Measurements from ENCODE around the gene UROC1.

The UROC1 gene

GRCh38 chr3:126498929-126499328 is 18.6 kb downstream of the UROC1 start:
- H3K18ac ChIP-seq (ENCODE audit: low read length) = no peak overlapping the region
- H3K36me3 ChIP-seq (ENCODE audit: control insufficient read depth in 1 of 2, insufficient read depth in 2 of 2, low read length in 2 of 2) = no peaks in the 10 kb centered on the region
- no peak overlapping the region for H3K14ac ChIP-seq (ENCODE audit: low read length)
- no peaks in the 10 kb centered on the region for H3K27me3 ChIP-seq (ENCODE audit: insufficient read depth, low read length)
- no peaks in the 10 kb centered on the region for H3K4me1 ChIP-seq (ENCODE audit: control insufficient read depth in 1 of 2, insufficient read depth in 2 of 2, low read length in 2 of 2)
- H3K79me1 ChIP-seq (ENCODE audit: low read length) = no peaks in the 10 kb centered on the region
- no peak overlapping the region for H3K4me3 ChIP-seq (ENCODE audit: low read depth, low read length)
- H2AK5ac ChIP-seq (ENCODE audit: low read length) = no peak overlapping the region
- H3K4ac ChIP-seq (ENCODE audit: low read depth, low read length) = no peak overlapping the region
- no peak overlapping the region for H2BK12ac ChIP-seq (ENCODE audit: low read length)
- H3K23ac ChIP-seq (ENCODE audit: low read length) = no peak overlapping the region
- no peak overlapping the region for H4K8ac ChIP-seq (ENCODE audit: low read depth, low read length)
- no peak overlapping the region for H4K12ac ChIP-seq (ENCODE audit: low read depth, low read length)
- H3K9ac ChIP-seq (ENCODE audit: low read length) = no peak overlapping the region
- H3K9me3 ChIP-seq (ENCODE audit: insufficient read depth, low read depth, low read length) = peaks cover 9% of the 10 kb centered on the region
- no peak overlapping the region for H2AFZ ChIP-seq (ENCODE audit: insufficient read depth, low read length, poor library complexity)
- no peak overlapping the region for H2BK120ac ChIP-seq (ENCODE audit: insufficient read depth, low read length, poor library complexity)
- no peak overlapping the region for H4K91ac ChIP-seq (ENCODE audit: low read depth, low read length)
- no peaks in the 10 kb centered on the region for H3K79me2 ChIP-seq (ENCODE audit: control insufficient read depth, insufficient read depth, low read length, poor library complexity)
- H3K4me2 ChIP-seq (ENCODE audit: low read length) = no peak overlapping the region
- no peak overlapping the region for H2BK5ac ChIP-seq (ENCODE audit: low read depth, low read length, poor library complexity)
- no peak for DNase-seq
- WGBS (ENCODE audit: extremely low coverage, insufficient coverage, insufficient read length) = no CpG with 5 or more reads among the region's 10 CpGs
- no peak overlapping the region for H3K27ac ChIP-seq (ENCODE audit: low read depth, low read length)

DNA sequence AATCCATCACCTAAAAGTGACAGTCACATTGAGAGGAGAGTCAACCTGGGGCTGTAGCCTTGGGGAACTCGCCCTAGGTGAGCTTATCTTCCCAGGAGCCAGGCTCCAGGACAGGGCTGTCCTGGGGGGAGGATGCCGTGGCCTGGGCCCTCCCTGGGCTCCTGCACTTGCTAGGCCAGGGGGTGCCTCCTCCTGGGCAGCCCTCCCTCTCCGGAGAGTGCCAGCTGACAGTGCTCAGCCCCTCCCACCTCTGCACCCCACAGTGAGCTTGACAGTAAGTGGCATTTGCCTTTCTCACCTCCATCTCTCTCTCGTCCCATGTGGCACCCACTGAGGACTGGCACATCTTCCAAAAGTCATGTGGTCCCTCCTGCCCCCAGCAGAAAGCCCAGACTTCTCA is 19.1 kb downstream of the UROC1 start:
- no peaks in the 10 kb centered on the region for H3K79me1 ChIP-seq (ENCODE audit: low read length)
- no peak for DNase-seq
- no peak overlapping the region for H3K14ac ChIP-seq (ENCODE audit: low read length)
- H3K27me3 ChIP-seq (ENCODE audit: insufficient read depth, low read length) = no peaks in the 10 kb centered on the region
- no peaks in the 10 kb centered on the region for H3K4me1 ChIP-seq (ENCODE audit: control insufficient read depth in 1 of 2, insufficient read depth in 2 of 2, low read length in 2 of 2)
- H3K4ac ChIP-seq (ENCODE audit: low read depth, low read length) = no peak overlapping the region
- H2BK12ac ChIP-seq (ENCODE audit: low read length) = no peak overlapping the region
- no peak overlapping the region for H3K18ac ChIP-seq (ENCODE audit: low read length)
- no CpG with 5 or more reads among the region's 4 CpGs for WGBS (ENCODE audit: extremely low coverage, insufficient coverage, insufficient read length)
- H3K9me3 ChIP-seq (ENCODE audit: insufficient read depth, low read depth, low read length) = peaks cover 6% of the 10 kb centered on the region
- H2BK120ac ChIP-seq (ENCODE audit: insufficient read depth, low read length, poor library complexity) = no peak overlapping the region
- H2BK5ac ChIP-seq (ENCODE audit: low read depth, low read length, poor library complexity) = no peak overlapping the region
- no peaks in the 10 kb centered on the region for H3K79me2 ChIP-seq (ENCODE audit: control insufficient read depth, insufficient read depth, low read length, poor library complexity)
- no peak overlapping the region for H3K4me2 ChIP-seq (ENCODE audit: low read length)
- H3K4me3 ChIP-seq (ENCODE audit: low read depth, low read length) = no peak overlapping the region
- no peak overlapping the region for H3K27ac ChIP-seq (ENCODE audit: low read depth, low read length)
- no peak overlapping the region for H2AFZ ChIP-seq (ENCODE audit: insufficient read depth, low read length, poor library complexity)
- H2AK5ac ChIP-seq (ENCODE audit: low read length) = no peak overlapping the region
- H4K8ac ChIP-seq (ENCODE audit: low read depth, low read length) = no peak overlapping the region
- no peak overlapping the region for H4K12ac ChIP-seq (ENCODE audit: low read depth, low read length)
- H4K91ac ChIP-seq (ENCODE audit: low read depth, low read length) = no peak overlapping the region
- H3K36me3 ChIP-seq (ENCODE audit: control insufficient read depth in 1 of 2, insufficient read depth in 2 of 2, low read length in 2 of 2) = no peaks in the 10 kb centered on the region
- H3K9ac ChIP-seq (ENCODE audit: low read length) = no peak overlapping the region
- no peak overlapping the region for H3K23ac ChIP-seq (ENCODE audit: low read length)

DNA sequence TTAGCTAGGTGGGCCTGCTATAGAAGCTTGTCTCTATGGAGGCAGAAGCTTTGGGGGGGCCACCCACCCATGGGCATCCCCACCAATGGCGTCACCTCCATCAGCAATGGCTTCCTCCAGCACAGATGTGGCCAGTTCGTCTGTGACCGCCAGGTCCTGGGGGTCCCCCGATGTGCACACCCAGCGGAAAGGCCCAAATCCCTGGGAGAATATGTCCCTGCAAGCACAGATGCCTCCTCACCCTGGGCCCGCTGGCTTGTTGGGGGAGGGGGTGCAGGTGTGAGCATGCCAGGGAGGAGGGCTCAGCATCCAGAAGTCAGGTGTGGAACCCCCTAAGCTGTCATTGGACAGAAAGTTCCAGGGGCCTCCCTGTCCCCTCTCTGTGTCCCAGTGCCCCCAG is 19.6 kb downstream of the UROC1 start:
- H3K79me1 ChIP-seq (ENCODE audit: low read length) = no peaks in the 10 kb centered on the region
- H3K23ac ChIP-seq (ENCODE audit: low read length) = no peak overlapping the region
- no peak overlapping the region for H3K18ac ChIP-seq (ENCODE audit: low read length)
- H3K9ac ChIP-seq (ENCODE audit: low read length) = no peak overlapping the region
- no peaks in the 10 kb centered on the region for H3K27me3 ChIP-seq (ENCODE audit: insufficient read depth, low read length)
- no peak overlapping the region for H2BK12ac ChIP-seq (ENCODE audit: low read length)
- no peaks in the 10 kb centered on the region for H3K36me3 ChIP-seq (ENCODE audit: control insufficient read depth in 1 of 2, insufficient read depth in 2 of 2, low read length in 2 of 2)
- H4K8ac ChIP-seq (ENCODE audit: low read depth, low read length) = no peak overlapping the region
- H3K4me3 ChIP-seq (ENCODE audit: low read depth, low read length) = no peak overlapping the region
- H3K14ac ChIP-seq (ENCODE audit: low read length) = no peak overlapping the region
- H4K91ac ChIP-seq (ENCODE audit: low read depth, low read length) = no peak overlapping the region
- no peak overlapping the region for H4K12ac ChIP-seq (ENCODE audit: low read depth, low read length)
- H2BK120ac ChIP-seq (ENCODE audit: insufficient read depth, low read length, poor library complexity) = no peak overlapping the region
- H3K4me1 ChIP-seq (ENCODE audit: control insufficient read depth in 1 of 2, insufficient read depth in 2 of 2, low read length in 2 of 2) = no peaks in the 10 kb centered on the region
- H3K79me2 ChIP-seq (ENCODE audit: control insufficient read depth, insufficient read depth, low read length, poor library complexity) = no peaks in the 10 kb centered on the region
- H3K4ac ChIP-seq (ENCODE audit: low read depth, low read length) = no peak overlapping the region
- H3K4me2 ChIP-seq (ENCODE audit: low read length) = no peak overlapping the region
- H2BK5ac ChIP-seq (ENCODE audit: low read depth, low read length, poor library complexity) = no peak overlapping the region
- H2AK5ac ChIP-seq (ENCODE audit: low read length) = no peak overlapping the region
- DNase-seq = no peak
- no CpG with 5 or more reads among the region's 6 CpGs for WGBS (ENCODE audit: extremely low coverage, insufficient coverage, insufficient read length)
- H3K27ac ChIP-seq (ENCODE audit: low read depth, low read length) = no peak overlapping the region
- no peak overlapping the region for H2AFZ ChIP-seq (ENCODE audit: insufficient read depth, low read length, poor library complexity)
- peaks cover 4% of the 10 kb centered on the region for H3K9me3 ChIP-seq (ENCODE audit: insufficient read depth, low read depth, low read length)

DNA sequence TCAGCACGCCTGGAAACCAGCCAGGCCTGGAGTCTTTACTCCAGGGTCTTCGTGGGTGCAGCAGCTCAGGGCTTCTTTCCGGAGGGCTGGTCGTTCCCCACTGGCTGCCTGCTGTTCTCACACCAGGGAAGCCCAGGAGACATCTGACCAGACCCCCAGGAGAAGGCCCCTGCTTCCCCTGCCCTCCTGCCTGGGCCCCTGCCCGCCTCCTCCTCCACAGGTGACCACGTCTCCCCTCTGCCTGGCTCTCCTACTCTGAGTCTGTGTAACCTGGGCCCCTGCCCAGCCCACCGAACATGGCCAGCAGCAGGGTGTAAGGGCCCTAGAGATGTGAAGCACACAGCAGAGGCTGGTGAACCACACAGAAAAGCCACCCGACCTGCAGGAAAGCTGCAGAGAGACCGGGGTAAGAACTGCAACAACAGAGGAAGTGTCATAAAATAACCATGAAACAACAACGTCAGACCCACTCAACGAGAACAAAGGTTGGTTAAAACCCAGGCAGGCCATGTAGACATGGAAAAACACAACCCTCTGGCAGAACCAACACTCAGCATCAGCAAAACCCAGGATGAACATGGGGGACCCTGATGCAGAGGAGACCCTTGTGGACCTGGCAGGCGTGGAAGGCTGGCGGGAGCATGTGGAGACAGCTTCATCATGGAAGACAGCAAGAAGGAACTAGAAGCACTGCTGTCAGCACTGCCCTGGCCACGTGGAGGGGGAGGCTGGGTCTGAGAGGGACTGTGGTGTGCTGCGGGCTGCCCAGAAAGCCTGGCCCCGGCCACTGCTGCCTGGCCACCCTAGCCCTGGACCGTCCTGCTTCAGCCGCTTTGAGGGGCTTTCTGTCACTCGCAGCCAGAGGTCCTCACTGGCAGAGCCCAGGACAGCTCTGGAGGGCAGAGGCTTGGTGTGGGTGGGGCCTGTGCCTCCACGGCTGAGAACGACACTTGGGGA is 20.4 kb downstream of the UROC1 start:
- H3K14ac ChIP-seq (ENCODE audit: low read length) = no peak overlapping the region
- H3K79me2 ChIP-seq (ENCODE audit: control insufficient read depth, insufficient read depth, low read length, poor library complexity) = no peaks in the 10 kb centered on the region
- no peaks in the 10 kb centered on the region for H3K4me1 ChIP-seq (ENCODE audit: control insufficient read depth in 1 of 2, insufficient read depth in 2 of 2, low read length in 2 of 2)
- H2BK12ac ChIP-seq (ENCODE audit: low read length) = no peak overlapping the region
- H3K27ac ChIP-seq (ENCODE audit: low read depth, low read length) = no peak overlapping the region
- WGBS (ENCODE audit: extremely low coverage, insufficient coverage, insufficient read length) = no CpG with 5 or more reads among the region's 21 CpGs
- no peak overlapping the region for H4K91ac ChIP-seq (ENCODE audit: low read depth, low read length)
- no peak overlapping the region for H2AFZ ChIP-seq (ENCODE audit: insufficient read depth, low read length, poor library complexity)
- no peaks in the 10 kb centered on the region for H3K27me3 ChIP-seq (ENCODE audit: insufficient read depth, low read length)
- H4K12ac ChIP-seq (ENCODE audit: low read depth, low read length) = no peak overlapping the region
- peaks cover 4% of the 10 kb centered on the region for H3K9me3 ChIP-seq (ENCODE audit: insufficient read depth, low read depth, low read length)
- H3K4me2 ChIP-seq (ENCODE audit: low read length) = no peak overlapping the region
- H4K8ac ChIP-seq (ENCODE audit: low read depth, low read length) = no peak overlapping the region
- H3K9ac ChIP-seq (ENCODE audit: low read length) = no peak overlapping the region
- no peak overlapping the region for H2BK5ac ChIP-seq (ENCODE audit: low read depth, low read length, poor library complexity)
- H2BK120ac ChIP-seq (ENCODE audit: insufficient read depth, low read length, poor library complexity) = no peak overlapping the region
- H3K4me3 ChIP-seq (ENCODE audit: low read depth, low read length) = no peak overlapping the region
- H3K18ac ChIP-seq (ENCODE audit: low read length) = no peak overlapping the region
- no peaks in the 10 kb centered on the region for H3K79me1 ChIP-seq (ENCODE audit: low read length)
- H3K36me3 ChIP-seq (ENCODE audit: control insufficient read depth in 1 of 2, insufficient read depth in 2 of 2, low read length in 2 of 2) = no peaks in the 10 kb centered on the region
- H3K23ac ChIP-seq (ENCODE audit: low read length) = no peak overlapping the region
- no peak overlapping the region for H2AK5ac ChIP-seq (ENCODE audit: low read length)
- DNase-seq = no peak
- no peak overlapping the region for H3K4ac ChIP-seq (ENCODE audit: low read depth, low read length)
